Skin epidermis (tissue), 12 donors: ENCODE results near the gene PNCK.
A peak's percentile ranks its signal among the peaks of the same experiment; 100 is the strongest.
"Not testable (repeated sequence)": the region's sequence is repeated elsewhere in the genome, so short reads cannot be mapped to it uniquely, and the experiment has no call there.

Source experiments
- H3K27ac ChIP-seq, 21 experiments: fragments of 200-600 bp; sonication (generic) in 11 of 21; one replicate each; pipeline ENCODE4 v1.5.0; 2020; ENCODE audit warnings: mild to moderate bottlenecking in 3 of 21, inconsistent platforms in 2 of 21, moderate library complexity in 2 of 21
- H3K4me3 ChIP-seq, 7 experiments: fragments of 200-600 bp; sonication (generic) in 2 of 7; one replicate each; pipeline ENCODE4 v1.5.0; 2020; ENCODE audit warnings: inconsistent platforms in 2 of 7, mild to moderate bottlenecking in 2 of 7, moderate library complexity in 1 of 7

Gene PNCK

GRCh38 chrX:153699784-153700371 is 26.3 kb upstream of the PNCK start:
- not testable (repeated sequence) for H3K4me3 ChIP-seq
- H3K27ac ChIP-seq, result peak overlapping the region in 4 of 21 experiments; percentile 26 to 62 (median 46)

- not testable (repeated sequence) for H3K4me3 ChIP-seq
- peak overlapping the region in 2 of 21 experiments; percentile 57 to 62 for H3K27ac ChIP-seq
Observed at GRCh38 chrX:153699210-153699783, 25.7 kb upstream of the PNCK start.

- no peak overlapping the region for H3K27ac ChIP-seq
- no peak overlapping the region for H3K4me3 ChIP-seq
Observed at GRCh38 chrX:153697924-153698865, 24.6 kb upstream of the PNCK start.

GRCh38 chrX:153696986-153697722 is 23.5 kb upstream of the PNCK start:
- not testable (repeated sequence) for H3K27ac ChIP-seq, H3K4me3 ChIP-seq

- H3K27ac ChIP-seq, result not testable (repeated sequence)
Observed at GRCh38 chrX:153696538-153696937, 22.9 kb upstream of the PNCK start.

GRCh38 chrX:153696100-153696499 is 22.5 kb upstream of the PNCK start:
- H3K27ac ChIP-seq, result no peak overlapping the region
- H3K4me3 ChIP-seq, result no peak overlapping the region

More at GRCh38 chrX:153696538-153696937, 22.9 kb upstream of the PNCK start:
- not testable (repeated sequence) for H3K4me3 ChIP-seq

- H3K27ac ChIP-seq, result no peak overlapping the region
- H3K4me3 ChIP-seq, result no peak overlapping the region
Observed at GRCh38 chrX:153694687-153695270, 21.2 kb upstream of the PNCK start.

GRCh38 chrX:153694256-153694655 is 20.6 kb upstream of the PNCK start:
- H3K27ac ChIP-seq, H3K4me3 ChIP-seq: not testable (repeated sequence)

GRCh38 chrX:153693216-153694086 is 19.8 kb upstream of the PNCK start:
- no peak overlapping the region for H3K27ac ChIP-seq
- no peak overlapping the region for H3K4me3 ChIP-seq

- no peak overlapping the region for H3K27ac ChIP-seq
Observed at GRCh38 chrX:153692611-153693156, 19.1 kb upstream of the PNCK start.

GRCh38 chrX:153692003-153692402 is 18.4 kb upstream of the PNCK start:
- no peak overlapping the region for H3K4me3 ChIP-seq
- H3K27ac ChIP-seq, result no peak overlapping the region

More at GRCh38 chrX:153692611-153693156, 19.1 kb upstream of the PNCK start:
- no peak overlapping the region for H3K4me3 ChIP-seq

- H3K4me3 ChIP-seq, H3K27ac ChIP-seq: not testable (repeated sequence)
Observed at GRCh38 chrX:153691032-153691827, 17.6 kb upstream of the PNCK start.

GRCh38 chrX:153690466-153690865 is 16.9 kb upstream of the PNCK start:
- H3K4me3 ChIP-seq, result no peak overlapping the region
- no peak overlapping the region for H3K27ac ChIP-seq

- Histone ChIP-seq H3K4me3 (peak overlapping the region in 4 of 7 experiments; percentile 23 to 47 (median 28)), H3K27ac (peak overlapping the region in 2 of 21 experiments; percentile 11 to 54)
Observed at GRCh38 chrX:153689654-153690465, 16.2 kb upstream of the PNCK start.

GRCh38 chrX:153688911-153689590 is 15.4 kb upstream of the PNCK start:
- H3K4me3 ChIP-seq, result peak overlapping the region; percentile 8 to 47 (median 23)
- peak overlapping the region in 7 of 21 experiments; percentile 14 to 72 (median 53) for H3K27ac ChIP-seq

GRCh38 chrX:153688506-153688905 is 14.9 kb upstream of the PNCK start:
- H3K4me3 ChIP-seq, result peak overlapping the region; percentile 8 to 47 (median 23)
- peak overlapping the region in 7 of 21 experiments; percentile 14 to 72 (median 53) for H3K27ac ChIP-seq
